Activated CD8-positive, alpha-beta memory T cell treated with anti-CD3 and anti-CD28 coated beads, Interleukin-2, amount 50 U/mL, for 24 hours (primary cell): ENCODE results near the gene IGSF9B.

Experiments
- DNase-seq: peaks from one replicate; pipeline ENCODE4 v3.0.0-alpha.2; 2020; ENCODE audit errors: extremely low read depth

Gene IGSF9B

DNA sequence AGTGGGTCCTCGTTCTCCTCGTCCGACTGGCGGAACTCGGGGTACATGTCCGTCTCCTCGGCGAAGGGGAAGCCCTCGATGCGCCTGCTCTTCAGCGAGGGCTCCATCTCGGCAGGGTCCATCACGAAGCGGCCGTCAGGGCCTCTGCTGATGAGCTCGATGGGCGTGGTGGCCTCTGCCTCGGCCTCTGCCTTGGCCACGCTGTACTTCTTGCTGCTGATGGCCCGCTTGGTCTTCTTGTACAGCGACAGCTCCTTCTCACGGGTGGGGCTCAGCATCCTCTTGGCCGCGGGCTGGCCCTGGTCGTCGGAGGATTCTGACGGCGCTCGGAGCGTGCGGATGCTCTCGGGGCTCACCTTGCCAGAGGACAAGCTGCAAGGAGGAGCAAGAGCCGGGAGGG lies 35.7 kb downstream of the IGSF9B start:
- no peak for DNase-seq

GRCh38 chr11:133920109-133920990 lies 36.4 kb downstream of the IGSF9B start:
- DNase-seq: no peak

- DNase-seq: no peak
Measured at GRCh38 chr11:133919330-133920108, 37.2 kb downstream of the IGSF9B start.

DNA sequence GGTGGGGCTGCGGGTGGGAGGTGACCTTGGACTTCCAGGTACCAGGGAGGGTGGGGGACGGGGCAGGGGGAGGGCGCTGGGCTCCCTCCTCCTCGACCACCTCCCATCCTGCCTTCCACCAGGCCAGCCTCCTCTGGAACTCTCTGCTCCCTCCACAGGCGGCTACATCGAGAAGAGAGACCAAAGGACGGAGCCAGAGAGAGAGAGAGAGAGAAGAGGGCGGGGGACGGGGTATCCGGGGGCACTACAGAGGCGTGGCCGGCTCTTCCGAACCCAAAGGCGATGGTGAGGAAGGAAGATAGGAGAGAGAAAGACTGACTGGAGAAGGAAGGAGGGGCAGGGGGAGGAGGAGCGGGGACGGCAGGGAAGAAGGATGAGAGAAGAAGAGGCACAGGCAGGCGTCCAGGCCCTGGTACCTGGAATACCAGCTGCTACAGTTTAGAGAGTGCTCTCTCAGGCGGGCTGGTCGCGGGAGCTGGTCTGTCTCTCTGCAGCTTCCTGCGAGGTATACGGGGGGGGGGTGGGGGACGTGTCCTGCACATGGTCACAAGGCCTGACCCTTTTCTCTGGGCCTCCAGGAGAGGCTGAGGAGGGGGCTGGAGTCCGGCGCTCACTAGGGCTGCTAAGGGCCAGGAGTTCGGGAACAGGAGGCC lies 38.0 kb downstream of the IGSF9B start:
- DNase-seq: no peak

GRCh38 chr11:133917921-133918607 lies 38.7 kb downstream of the IGSF9B start:
- no peak for DNase-seq

GRCh38 chr11:133916784-133917440 lies 39.9 kb downstream of the IGSF9B start:
- DNase-seq: no peak

DNA sequence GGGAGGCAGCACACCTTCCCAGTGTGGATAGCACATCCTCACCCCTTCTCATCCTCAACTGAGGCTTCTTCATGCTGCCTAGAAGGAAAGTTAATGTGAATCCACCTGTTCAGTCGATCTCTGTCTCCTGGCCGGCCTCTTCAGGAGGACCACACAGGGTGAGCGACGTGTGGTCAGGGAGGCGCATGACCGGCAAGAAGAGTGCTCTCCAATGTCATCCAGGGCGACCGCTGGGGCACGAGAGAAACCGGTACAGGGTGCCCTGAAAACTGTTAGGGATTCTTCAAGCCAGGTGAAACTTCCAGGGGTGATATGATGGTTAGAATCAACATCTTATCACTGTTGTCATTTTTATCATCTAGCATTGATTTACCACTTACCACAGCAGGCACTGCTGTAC lies 43.0 kb downstream of the IGSF9B start:
- no peak for DNase-seq

- DNase-seq: no peak
Measured at GRCh38 chr11:133911171-133911570, 45.6 kb downstream of the IGSF9B start.

DNA sequence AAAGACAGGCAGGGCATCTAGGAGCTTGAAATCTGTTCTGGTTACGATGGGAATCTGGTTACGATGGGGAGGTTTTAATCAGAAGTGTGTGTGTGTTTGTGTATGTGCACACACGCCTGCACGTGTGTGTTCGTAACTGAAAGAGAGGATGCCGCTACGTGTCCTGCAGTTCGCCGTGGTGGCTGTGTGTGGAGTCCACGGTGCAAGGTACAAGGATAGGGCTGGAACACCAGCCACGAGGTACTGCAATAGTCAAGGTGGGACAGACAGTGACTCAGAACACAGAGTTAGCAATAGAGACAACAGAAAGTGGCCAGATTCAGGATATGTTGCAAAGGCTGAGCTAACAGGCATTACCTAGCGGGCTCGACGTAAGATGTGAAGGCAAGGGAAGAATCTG lies 46.7 kb downstream of the IGSF9B start:
- no peak for DNase-seq

GRCh38 chr11:133908827-133909226 lies 47.9 kb downstream of the IGSF9B start:
- DNase-seq: no peak

- DNase-seq: no peak
Measured at GRCh38 chr11:133907841-133908241, 48.9 kb downstream of the IGSF9B start.

- no peak for DNase-seq
Measured at GRCh38 chr11:133907216-133907615, 49.6 kb downstream of the IGSF9B start.

GRCh38 chr11:133906746-133907145 lies 50.0 kb downstream of the IGSF9B start:
- DNase-seq: no peak

GRCh38 chr11:133906241-133906640 lies 50.5 kb downstream of the IGSF9B start:
- no peak for DNase-seq

DNA sequence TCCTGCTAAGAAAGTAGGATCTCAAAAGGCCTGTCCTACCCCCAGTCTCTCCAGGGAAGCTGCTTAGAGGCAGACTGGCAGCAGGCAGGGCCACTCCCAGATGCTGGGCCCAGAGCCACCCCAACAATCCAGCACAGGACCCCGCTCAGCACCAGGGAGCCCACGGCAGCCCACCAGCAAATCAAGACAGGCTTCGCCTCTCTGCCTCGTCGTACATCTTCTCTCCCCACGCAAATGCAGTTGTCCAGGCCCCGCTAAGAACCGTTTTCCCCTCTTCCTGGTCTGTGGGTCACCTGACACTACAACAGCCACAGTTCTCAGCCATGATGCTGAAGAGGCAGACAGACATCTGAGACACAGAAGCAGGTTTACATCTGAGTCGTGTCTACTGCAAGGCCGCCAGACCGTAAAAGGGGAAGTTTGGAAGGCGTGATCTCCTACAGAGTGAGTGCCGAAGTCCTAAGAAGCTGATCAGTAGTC lies 51.1 kb downstream of the IGSF9B start:
- DNase-seq: no peak

GRCh38 chr11:133904818-133905515 lies 51.8 kb downstream of the IGSF9B start:
- no peak for DNase-seq

DNA sequence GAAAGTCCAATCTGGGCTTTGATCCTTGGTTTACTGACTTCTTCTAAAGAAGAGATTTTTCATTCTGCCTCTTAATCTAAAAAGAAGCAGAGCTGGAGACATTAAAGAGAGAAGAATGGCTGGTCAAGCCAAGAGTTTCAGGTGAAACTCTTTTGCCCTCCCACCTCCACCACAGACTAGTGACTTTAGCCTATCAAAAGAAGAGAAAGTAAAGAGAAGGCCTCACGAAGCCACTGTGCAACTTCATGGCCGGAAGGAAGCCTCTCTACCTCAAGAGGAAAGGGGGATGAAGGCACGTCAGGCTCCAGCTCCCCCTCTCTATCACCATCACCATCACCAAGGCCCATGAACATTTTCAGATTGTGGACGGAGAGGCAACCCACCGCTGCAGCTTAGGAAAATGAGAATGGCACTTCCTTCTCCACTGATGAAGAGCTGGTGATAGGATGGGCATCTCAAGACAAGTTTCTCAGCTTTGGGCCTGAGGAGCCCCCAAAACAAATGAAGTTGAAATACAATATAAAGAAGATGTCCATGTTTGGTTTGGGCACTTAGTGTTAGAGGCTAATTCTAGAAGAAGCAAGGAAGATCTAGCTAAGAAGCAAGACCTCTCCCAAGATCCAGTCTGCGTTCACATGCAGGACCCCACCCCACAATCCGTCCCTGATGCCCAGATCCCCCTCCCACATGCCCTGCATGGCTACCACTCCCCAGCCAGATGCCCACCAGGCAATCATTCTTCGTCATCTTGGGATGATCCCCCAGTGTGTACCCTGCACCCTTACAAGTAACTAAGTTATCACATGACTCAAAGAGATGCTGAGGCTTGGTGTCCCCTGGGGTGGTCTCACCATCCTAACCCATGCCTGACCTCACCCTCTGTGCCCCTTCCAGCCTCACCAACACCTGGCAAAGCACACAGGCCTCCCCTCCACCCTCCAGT lies 52.6 kb downstream of the IGSF9B start:
- DNase-seq: no peak

DNA sequence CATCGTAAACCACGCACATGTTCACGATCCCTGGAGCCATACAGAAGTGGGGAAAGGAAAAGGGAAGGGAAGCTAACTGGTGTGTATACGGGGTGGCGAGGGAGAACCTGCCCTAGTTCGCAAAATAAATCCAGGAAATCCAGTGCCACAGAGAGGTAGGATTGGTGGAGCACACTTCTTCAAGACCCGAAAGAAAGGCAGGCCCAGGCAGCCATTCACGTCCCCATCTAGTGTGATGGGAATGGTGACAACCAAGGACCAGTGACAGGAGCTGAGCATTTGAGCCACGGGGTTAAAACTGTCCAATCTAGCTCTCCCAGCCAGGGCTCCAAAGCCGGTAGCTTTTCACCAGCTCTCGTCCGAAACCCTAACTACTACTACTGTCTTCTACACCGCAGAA lies 53.7 kb downstream of the IGSF9B start:
- no peak for DNase-seq

DNA sequence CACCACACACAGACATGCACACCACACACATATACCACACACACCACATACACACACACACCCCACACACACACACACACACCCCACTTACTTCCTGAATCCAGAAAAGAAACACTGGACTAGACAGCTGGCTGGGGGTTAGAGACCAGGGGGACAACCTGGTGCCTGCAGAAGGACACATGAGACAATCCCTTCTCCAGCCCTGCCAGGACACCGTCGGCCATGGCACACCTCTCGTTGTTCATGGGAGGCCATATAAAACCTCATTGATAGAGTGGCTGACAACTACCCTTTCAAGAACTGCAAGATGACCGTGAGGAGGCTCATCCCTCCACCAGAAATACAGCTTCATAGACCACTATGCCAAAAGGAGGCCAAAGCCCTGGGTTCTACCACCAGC lies 54.3 kb downstream of the IGSF9B start:
- no peak for DNase-seq
